OCI-M2 (cell line): ENCODE results near the gene LRRK2.
"Not testable (repeated sequence)": the region's sequence is repeated elsewhere in the genome, so short reads cannot be mapped to it uniquely, and the experiment has no call there.

ENCODE experiments used
- DNase-seq: peaks from one replicate; lab custom pipeline; 2025; ENCODE audit not compliant: unreplicated experiment; lab: John Stamatoyannopoulos, UW

LRRK2 gene

GRCh38 chr12:40211186-40211585, 13.6 kb upstream of the LRRK2 start:
- DNase-seq = not testable (repeated sequence)

- DNase-seq = no peak
Observed at GRCh38 chr12:40212566-40212965, 12.2 kb upstream of the LRRK2 start.

DNA sequence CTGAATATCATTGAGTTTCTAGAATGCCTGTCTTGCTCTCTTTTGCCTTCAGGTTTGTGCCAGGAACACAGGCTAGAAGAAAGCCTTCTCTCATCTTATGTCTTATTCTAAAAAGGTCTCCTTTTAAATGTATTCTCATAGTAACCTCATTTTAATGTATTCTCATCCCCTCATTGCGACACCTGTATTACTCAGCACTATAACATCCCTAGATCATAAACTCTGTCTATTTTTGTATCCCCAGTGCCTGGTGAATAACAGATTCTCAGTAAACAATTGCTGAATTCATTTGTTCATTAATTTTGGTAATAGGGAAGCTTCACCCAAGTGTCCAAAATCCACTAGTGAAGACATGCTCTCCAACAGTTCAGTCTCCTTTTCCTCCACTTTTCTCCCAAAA, 8.8 kb upstream of the LRRK2 start:
- DNase-seq = no peak

- no peak for DNase-seq
Observed at GRCh38 chr12:40216516-40217288, 8.1 kb upstream of the LRRK2 start.

DNA sequence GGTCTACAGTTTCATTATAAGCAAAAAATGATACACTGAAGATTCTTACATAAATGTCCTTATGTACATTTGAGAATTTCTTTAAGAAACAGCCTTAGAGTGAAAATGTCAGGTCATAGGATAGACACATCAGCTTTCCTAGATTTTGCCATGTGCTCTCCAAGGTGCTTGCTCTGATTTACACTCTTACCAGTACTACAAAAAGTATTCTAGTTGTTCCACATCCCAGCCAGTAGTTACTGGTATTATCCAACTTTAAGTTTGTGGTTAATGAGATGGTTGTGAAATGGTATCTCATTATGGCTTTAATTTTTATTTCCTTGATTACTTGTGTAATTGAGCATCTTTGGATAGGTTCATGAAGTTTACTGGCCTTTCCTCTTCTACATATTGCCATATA, 5.0 kb upstream of the LRRK2 start:
- no peak for DNase-seq

DNA sequence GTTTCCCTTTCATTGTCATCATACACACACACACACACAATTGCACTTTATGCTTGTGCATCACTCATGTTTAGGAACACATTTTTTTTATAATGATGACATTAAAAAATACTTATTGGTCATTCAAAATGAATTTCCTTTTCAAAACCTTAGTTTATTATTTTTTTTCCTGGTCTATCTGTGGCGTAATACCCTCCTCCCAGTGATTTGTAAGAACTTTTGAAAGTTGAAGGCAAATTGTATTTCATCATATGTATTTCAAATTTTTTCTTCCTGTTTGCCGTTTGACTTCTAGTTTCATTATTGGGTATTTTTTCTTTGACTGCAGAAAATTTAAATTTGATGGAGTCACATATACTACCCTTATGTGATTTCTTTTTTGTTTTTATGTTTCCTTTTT, 2.5 kb upstream of the LRRK2 start:
- DNase-seq = no peak

GRCh38 chr12:40223646-40224045, 1.2 kb upstream of the LRRK2 start:
- DNase-seq = no peak

- no peak for DNase-seq
Observed at GRCh38 chr12:40225337-40225983, 663 bp downstream of the LRRK2 start.

DNA sequence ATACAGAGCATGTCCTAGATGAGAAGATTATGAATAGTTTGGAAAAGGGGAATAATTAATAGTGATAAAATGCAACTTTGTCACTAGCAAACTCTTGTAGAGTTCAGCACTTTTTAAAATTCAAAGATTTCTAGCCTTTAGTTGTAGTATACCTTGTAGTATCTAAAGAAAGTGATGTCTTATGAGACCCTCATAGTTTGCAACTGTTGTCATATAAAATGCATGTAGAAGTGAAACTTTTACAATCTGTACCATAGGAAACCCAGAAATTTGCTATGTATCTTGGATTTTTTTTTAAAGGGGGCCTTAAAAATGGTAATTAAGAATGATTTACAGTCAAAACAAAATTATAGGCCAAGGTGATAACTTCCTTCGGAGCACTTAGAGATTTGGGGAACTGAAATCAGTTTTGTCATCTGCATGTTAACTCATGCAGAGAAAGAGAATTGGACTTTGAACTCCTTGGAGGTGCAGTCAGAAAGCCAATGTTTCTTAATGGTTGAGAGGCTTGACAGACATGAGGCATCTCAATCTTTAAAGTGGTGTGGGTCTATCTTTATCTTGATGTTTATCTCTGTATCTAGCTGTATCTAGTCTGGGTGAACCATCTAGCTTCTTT, 1.3 kb downstream of the LRRK2 start:
- DNase-seq = no peak

- peak; percentile 45 for DNase-seq
Observed at GRCh38 chr12:40226705-40227104, 1.9 kb downstream of the LRRK2 start.

DNA sequence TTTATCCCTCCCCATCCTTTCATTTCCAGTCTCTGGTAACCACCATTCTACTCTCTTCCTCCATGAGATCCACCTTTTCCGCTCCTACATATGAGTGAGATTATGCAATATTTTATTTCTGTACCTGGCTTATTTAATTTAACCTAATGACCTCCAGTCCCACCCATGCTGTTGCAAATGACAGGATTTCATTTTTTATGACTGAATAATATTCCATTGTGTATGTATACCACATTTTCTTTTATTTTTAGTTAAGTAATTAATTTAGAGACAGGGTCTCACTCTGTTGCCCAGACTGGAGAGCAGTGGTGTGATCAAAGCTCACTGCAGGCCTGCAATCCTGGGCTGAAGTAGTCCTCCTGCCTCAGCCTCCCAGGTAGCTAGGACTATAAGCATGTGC, 2.6 kb downstream of the LRRK2 start:
- DNase-seq = no peak

DNA sequence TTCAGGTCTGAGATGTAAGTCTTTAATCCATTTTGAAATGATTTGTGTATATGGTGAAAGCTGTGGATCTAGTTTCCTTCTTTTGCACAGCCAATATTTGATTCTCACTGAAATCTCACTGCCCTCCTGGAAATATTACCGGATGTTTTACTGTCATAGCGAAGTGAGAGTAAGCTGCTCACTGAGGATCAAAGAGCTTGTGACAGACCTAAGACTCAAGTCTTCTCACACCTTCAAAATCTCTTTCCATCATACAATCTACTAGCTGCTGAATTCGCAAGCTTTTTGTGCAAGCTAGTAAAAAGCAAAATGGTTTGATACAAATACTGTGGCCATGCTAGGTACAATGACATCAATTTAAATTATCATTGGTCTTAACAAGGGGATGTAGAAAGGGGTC, 3.9 kb downstream of the LRRK2 start:
- no peak for DNase-seq

GRCh38 chr12:40229690-40230651, 5.2 kb downstream of the LRRK2 start:
- no peak for DNase-seq

DNA sequence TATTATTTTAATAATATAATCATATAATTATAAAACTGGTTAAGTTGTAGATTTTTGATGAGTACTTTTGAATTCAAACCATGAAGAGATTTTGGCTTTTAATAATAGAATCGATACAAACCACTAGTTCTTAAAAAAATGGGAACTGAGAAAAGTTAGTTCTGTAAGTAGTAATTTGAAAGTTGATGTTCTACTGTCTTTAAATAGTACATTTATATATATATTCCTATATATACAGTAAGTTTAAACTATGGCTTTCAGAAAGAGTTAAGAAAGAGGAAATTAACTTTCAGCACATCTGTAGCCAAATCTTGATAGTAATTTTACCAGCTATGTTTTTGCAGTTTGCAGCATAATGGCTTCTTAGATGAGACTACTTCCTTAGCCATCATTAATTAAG, 7.8 kb downstream of the LRRK2 start:
- DNase-seq = no peak

DNA sequence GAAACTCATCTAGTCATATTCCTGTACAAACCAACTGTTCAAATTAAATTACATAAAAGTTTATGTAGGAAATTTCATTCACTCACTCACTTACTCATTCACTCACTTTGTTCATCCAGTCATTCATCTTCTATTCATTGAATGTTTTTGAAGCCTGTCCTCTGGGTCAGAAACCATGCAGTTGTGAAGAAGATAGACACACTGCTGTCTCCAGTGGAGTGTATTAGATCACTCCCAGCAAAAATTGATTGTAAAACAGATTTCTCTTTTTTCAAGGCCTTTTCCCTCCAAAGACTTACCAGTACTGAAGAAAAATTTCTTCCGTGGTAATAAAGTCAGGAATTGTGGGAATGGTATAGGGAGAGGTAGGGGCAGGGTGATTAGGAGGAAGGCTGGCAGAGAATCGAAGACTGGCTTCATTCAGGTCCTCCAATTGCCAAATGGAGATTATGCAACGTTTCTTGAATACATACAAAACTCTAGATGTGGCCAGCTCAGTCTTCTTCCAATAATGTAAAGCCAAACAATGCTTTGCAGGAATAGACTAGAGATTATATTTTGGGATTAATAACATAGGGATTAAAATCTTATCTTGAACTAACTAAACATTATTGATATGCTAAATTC, 9.1 kb downstream of the LRRK2 start:
- no peak for DNase-seq

GRCh38 chr12:40236357-40236850, 11.6 kb downstream of the LRRK2 start:
- DNase-seq = no peak

DNA sequence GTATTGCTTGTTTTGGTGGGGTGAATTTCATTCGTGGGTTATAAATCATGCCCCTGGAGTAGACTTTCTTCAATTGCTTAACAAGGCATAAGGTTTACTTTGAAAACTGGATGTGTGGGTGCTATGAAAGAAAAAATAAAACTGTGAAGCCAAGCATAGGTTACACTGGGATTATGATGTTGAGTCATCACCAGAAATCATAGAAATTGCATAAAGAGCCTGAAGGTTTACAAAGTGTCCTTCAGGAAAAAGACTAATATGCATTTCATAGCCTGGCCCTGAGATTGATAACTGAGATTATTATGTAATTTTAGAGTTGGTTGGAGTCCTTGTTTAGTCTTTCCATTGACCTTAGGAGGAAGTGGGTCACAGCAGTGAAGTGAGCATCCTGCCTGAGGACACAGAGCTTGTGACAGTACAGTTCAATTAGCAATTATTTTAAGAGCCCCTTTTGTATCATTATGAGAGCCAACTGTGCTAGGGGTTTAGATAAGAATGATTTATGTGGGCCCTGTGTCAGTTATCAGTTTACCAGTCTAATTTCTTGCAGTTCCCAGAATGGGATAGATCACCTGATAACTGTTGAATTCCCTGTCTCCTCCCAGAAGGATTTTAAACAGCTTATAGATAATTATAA, 13.6 kb downstream of the LRRK2 start:
- DNase-seq = no peak

DNA sequence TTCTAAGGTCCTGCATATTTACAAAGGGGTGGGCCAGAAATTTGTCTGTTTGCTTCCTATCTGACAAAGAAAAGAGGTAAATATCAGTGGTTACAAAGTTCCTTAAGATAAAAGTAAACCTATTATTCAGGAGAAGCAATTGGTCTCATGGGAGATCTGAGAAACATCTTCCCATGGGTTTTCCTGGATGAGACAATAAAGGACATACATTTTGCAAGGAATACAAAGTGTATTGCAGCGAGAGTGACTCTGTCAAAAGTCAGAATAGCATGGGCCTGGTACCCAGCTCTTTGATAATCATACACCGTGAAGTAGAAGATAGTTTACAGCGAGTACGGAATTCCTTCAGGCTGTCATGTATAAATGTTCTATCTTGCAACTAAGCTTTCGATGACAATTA, 14.2 kb downstream of the LRRK2 start:
- DNase-seq = no peak

GRCh38 chr12:40240779-40241178, 16.0 kb downstream of the LRRK2 start:
- DNase-seq = no peak

- DNase-seq = no peak
Observed at GRCh38 chr12:40241741-40242140, 16.9 kb downstream of the LRRK2 start.
